Measurements from ENCODE around the gene TEX22. TPM values are rescaled to one million over a fixed set of nuclear protein-coding genes. Genes with fewer than 3 reads are reported as not detected.

Gene TEX22
- total RNA-seq, 4 donors from 2014 or later: 0.57 TPM; not detected in 3

- DNase-seq: no peak
- TF ChIP-seq POLR2A (IDR thresholded peaks at IDR 0.05): no peak
- no peak for TF ChIP-seq CTCF (IDR thresholded peaks at IDR 0.05)
- H3K9me3 ChIP-seq: no peaks in the 10 kb centered on the region
- intact Hi-C loops (cut with DNase I): no loop called here
- H3K4me1 ChIP-seq: peaks cover 7 to 30% (median 10%) of the 10 kb centered on the region in 3 donors
- 80 to 86% methylated on average over 1 to 10 of the region's 27 CpGs for WGBS, 2 donors
- H3K4me3 ChIP-seq: no peak overlapping the region
- H3K27me3 ChIP-seq: no peaks in the 10 kb centered on the region
- no peak overlapping the region for H3K27ac ChIP-seq
- peaks cover 0 to 78% (median 16%) of the 10 kb centered on the region in 3 donors for H3K36me3 ChIP-seq
These were observed 16.6 kb upstream of the TEX22 start for GRCh38 chr14:105381446-105382342.

- TF ChIP-seq POLR2A (IDR thresholded peaks at IDR 0.05): no peak
- TF ChIP-seq CTCF (IDR thresholded peaks at IDR 0.05): no peak
- DNase-seq: no peak
- no peak overlapping the region for H3K27ac ChIP-seq
- intact Hi-C loops (cut with DNase I): no loop called here
- peaks cover 0 to 87% (median 16%) of the 10 kb centered on the region in 3 donors for H3K36me3 ChIP-seq
- no peaks in the 10 kb centered on the region for H3K27me3 ChIP-seq
- peaks cover 7 to 37% (median 13%) of the 10 kb centered on the region in 3 donors for H3K4me1 ChIP-seq
- 88 to 92% methylated on average over 7 to 15 of the region's 26 CpGs for WGBS, 2 donors
- no peak overlapping the region for H3K4me3 ChIP-seq
- H3K9me3 ChIP-seq: no peaks in the 10 kb centered on the region
These were observed 15.8 kb upstream of the TEX22 start for GRCh38 chr14:105382343-105383082.

GRCh38 chr14:105383083-105383730 lies 15.1 kb upstream of the TEX22 start:
- no peak overlapping the region for H3K27ac ChIP-seq
- peaks cover 0 to 94% (median 16%) of the 10 kb centered on the region in 3 donors for H3K36me3 ChIP-seq
- H3K9me3 ChIP-seq: no peaks in the 10 kb centered on the region
- no peaks in the 10 kb centered on the region for H3K27me3 ChIP-seq
- peaks cover 7 to 37% (median 13%) of the 10 kb centered on the region in 3 donors for H3K4me1 ChIP-seq
- DNase-seq: no peak
- TF ChIP-seq CTCF (IDR thresholded peaks at IDR 0.05): no peak
- TF ChIP-seq POLR2A (IDR thresholded peaks at IDR 0.05): no peak
- WGBS, 2 donors: 97 to 98% methylated on average over 9 to 12 of the region's 32 CpGs
- intact Hi-C loops (cut with DNase I): no loop called here
- H3K4me3 ChIP-seq: no peak overlapping the region

GRCh38 chr14:105384041-105384557 lies 14.2 kb upstream of the TEX22 start:
- Histone ChIP-seq H3K4me3 (no peak overlapping the region), H3K9me3 (no peaks in the 10 kb centered on the region), H3K27ac (no peak overlapping the region), H3K36me3 (peaks cover 0 to 98% (median 16%) of the 10 kb centered on the region in 3 donors), H3K27me3 (no peaks in the 10 kb centered on the region), H3K4me1 (peaks cover 7 to 41% (median 13%) of the 10 kb centered on the region in 3 donors)
- DNase-seq: no peak
- WGBS, 2 donors: 100% methylated on average over 3 of the region's 23 CpGs; no CpG with 5 or more reads in 1 of the 2 donors
- TF ChIP-seq CTCF (IDR thresholded peaks at IDR 0.05) (no peak), POLR2A (IDR thresholded peaks at IDR 0.05) (no peak)
- intact Hi-C loops (cut with DNase I): no loop called here

Measured in esophagus squamous epithelium (tissue), 5 donors.